Activated T-cell treated with anti-CD3 and anti-CD28 coated beads for 24 hours (primary cell): ENCODE results near the gene FYCO1.

ENCODE experiments used
- DNase-seq: peaks from one replicate; pipeline ENCODE4 v3.0.0-alpha.2; 2020; ENCODE audit warnings: low read depth

The FYCO1 gene

DNA sequence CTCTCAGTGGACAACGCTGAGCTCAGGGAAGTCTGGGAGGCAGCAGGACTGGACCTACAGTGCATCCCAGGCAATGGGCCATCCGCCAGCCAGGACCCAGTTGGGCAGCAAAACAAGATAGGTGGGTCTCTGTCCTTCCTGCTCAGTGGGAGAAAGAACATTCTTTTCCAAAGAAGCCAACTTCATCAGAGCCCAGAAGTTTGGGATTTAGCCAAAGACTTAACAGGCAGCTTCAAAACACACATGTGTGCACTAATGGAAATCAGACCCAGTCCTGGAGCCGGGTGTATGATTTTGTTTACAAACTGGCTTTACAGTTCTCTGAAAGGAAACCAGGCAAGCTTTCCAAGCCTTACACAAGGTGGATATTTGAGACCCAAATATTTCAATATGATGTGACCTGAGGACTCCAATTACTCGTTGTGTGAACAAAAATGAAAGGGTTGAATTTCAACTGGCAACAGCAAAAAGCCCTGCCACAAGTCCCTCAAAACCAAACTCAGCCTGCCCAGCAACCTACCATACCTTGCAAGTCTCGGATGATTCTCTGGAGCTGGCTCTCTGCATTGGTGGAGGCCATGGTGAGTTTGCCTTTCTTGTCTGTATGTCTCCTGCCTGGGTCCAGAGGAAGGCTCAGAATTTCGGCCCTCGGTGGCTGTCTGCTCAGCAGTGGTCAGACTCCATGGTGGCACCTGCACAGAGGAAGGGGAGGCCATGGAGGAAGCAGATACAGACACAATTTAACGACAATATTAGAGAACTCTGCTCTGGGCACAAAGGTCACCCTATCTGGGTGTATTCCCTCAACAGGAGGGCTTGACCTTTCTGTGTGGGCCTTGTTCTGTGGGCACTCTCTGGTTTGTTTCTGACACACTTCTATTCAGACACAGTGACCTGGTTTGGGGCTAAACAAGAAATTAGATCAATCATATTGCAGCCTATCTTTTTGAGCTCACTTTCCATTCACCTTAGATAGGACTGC lies 11.0 kb downstream of the FYCO1 start:
- DNase-seq: no peak

DNA sequence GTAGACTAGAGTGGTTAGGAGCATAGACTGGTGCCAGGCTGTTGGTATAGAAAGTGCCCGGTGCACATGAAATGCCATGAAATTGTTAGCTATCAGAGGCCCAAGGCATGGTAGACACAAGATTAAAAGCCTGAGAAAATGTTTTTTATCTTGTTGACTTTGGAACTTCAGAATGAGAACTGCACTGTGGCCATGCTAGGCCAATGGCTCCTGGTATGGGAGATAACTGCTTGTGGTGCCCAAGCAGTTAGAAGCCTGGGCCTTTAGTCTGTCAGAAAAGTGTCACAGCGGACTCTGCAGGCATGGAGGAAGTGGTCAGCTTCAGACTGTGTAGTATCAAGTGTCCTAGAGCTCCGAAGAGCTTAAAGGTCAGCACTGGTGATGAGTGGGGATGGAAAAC lies 11.9 kb downstream of the FYCO1 start:
- DNase-seq: no peak

DNA sequence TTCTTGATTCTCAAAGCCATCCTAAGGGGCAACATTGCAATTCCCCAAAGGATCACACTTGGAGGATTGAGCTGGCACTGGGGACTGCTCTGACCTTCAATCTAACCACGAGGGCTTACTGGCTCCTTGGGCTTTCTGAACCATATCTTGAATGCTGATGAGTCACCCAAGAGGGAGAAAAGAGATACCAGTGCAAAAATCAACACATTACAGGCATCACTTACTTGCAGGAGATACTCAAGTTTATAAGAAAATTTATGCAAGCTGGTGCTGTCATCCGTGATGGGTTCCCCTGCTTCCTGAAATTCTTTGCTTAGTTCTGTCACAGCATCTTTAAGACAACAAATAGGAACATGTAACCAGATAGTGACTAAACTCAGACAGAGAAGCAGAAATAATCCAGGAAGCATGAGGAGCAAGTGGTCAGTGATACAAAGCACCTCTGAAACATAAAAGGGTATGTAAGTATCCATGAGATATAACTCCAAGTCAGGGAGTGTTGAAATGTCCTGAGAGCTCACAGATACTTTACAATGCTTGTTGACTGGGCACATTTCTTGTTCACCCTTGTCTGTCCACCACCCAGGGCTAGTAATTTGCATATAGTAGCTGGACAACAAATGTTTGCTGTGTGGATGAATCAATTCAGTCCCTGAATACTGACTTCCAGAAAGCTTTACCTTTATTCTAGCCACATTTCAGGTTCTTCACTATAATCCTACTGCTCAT lies 14.1 kb downstream of the FYCO1 start:
- no peak for DNase-seq

DNA sequence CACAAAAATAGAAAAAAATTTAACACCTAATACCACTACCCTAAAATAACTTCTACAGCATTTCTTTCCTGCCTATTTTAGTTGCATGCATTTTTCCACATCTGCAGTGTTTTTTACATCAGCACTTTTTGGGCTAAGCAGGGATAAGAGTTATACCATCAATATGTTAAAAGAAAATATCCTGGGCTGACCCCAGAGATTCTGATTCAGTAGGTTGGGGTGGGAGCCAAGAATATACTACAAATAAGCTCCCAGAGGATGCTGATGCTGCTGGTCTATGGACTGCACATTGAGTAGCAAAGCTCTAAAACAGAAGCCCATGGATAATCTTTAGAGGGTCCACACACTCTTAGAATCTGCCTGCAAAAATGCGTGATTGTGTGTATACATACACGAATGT lies 14.8 kb downstream of the FYCO1 start:
- no peak for DNase-seq

DNA sequence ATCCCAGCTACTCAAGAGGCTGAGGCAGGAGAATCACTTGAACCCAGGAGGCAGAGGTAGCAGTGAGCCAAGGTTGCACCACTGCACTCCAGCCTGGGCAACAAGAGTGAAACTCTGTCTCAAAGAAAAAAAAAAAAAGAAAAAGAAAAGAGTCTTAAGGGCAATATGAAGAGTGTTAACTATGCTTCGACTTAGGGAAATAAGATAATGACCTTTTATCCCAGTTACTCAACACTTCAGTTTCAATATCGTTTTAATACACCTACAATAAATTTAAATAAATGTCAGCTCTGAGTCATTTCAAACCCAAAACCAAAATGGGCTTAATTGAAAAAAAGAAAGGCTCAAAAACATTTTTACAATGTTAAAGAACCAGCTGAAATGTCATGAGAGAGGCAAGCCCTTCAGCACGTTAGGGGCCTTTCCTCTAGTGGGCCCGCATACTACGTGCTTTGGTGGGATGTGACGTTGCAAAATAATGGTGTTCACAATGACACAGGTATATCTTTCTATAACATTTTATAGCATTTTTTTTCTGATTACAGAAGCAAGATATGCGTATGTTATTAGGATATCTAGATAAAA lies 15.3 kb downstream of the FYCO1 start:
- no peak for DNase-seq

DNA sequence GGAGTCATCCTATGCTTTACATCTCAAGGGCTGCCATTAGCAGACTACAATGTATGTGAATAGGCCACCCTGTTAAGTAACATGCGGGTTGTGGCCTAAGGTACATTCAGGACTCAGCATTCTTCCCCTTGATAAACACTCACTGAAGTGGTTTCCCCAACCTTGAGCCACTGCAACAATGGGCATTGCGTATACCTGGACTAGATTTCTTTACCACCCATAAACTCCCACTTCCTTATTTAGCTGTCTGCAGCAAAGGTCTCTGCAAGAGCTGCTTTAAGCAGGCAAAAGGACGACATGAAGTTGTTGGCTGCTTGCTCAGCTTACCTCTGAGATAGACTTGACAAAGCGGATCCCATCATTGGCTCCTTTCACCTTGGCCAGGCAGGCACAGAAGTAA lies 16.2 kb downstream of the FYCO1 start:
- DNase-seq: no peak

DNA sequence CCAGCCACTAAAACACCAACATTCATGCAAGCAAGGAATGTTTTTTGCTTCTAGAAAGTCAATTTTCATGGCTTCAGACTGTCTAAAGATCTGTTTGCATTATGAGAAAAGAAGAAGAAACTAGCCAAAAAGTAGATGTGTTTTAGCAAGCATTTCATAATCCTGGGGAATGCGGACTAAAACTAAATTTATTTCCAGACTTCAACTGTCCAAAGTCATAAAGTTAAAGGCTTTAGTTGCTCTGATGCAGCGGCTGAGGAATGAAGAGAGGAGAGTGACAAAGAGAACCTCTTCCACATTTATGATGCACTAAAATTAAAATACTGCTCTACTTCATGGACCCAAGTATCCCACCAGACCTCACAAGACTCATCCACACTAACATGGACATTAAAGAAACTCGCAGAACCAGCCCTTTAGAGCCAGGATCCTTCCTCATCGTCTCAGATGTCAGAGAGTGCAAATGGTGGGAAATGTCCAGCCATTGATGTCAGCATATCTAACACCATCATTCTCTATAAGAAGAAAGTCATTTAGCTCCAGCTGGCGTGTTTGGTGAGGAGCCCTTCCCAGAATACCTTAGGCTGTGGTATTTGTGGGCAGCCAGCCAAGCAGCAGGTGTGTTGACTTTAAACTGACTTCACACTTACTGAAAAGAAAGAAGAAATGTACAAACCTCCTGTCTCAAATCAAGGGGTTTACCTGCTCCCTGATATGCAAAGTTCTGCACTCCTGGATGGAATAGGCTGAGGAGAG lies 17.4 kb downstream of the FYCO1 start:
- no peak for DNase-seq

DNA sequence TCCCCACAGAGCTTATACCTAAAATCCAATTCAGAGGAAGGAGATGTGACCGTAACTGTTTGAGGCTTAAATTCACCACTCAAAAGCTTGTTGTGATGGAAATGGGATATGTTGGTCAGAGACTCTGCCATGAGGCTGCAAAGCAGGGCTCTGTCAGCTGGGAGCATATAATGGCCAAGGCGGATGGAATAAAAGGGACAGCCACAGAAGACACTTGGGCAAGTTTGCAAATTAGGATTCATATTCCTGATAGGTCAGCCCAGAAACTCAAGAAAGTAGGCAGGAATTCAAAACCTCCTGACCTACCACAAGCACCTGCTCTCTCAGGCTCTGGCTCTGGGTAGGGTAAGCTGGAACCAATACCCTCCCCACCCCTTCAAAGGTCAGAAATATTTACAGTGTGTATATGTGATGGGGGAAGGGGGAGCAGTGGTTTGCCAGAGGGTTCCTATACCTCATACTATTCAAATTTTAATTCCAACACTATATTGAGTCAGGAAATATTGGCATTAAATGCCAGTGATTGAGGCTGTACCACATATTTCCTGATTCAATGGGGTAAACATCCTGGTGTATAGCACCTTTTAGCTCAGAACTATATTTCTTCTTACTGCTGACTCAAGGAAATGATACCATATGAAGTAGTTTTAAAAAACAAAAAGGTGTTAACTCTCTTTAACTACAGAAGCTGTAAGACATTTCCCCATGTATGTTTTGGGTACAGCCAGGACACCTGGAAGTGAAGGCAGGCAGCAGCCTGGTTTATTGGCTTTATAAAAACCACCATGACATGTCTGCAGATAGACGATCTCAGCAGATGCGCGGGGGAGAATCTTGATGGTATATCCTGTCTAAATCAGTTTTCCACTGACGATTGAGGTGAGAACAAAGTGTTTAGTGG lies 19.2 kb downstream of the FYCO1 start:
- no peak for DNase-seq

DNA sequence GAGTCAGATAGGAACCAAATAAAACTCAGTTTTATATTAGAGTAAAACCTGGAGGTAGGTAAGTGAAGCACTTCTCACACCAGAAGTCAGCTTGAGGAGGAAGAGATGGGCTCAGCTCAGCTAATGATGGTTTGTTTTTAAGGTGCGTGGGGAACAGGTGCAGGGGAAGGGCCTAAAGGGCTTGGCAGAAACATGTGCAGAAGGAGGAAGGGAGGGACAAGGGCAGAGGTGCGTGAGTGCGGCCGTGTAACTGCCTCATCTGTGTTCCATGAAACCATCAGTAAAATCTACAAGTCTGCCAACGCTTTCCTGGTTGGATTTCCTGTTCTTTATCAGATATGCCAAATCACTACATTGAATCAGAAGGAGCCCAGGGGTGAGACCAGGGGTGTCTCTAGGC lies 19.9 kb downstream of the FYCO1 start:
- DNase-seq: no peak

DNA sequence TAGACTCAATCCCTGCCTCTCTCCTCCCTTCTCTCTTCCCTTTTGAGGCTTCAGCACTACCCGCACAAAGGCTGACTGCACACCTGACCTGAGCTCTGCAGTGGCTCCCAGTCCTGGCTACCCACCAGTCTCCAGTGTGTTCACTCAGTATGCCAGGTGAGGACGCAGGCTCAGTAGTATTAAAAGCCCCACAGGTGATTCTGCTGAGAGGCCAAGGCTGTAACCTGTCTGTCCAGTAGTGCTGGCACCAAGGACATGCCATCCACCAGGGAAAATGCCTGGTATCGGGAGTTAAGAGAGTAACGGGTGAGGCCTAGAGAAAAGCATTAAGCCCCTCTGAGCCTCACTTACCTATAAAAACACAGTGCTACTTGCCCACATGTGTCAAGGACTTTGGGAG lies 20.9 kb downstream of the FYCO1 start:
- no peak for DNase-seq

DNA sequence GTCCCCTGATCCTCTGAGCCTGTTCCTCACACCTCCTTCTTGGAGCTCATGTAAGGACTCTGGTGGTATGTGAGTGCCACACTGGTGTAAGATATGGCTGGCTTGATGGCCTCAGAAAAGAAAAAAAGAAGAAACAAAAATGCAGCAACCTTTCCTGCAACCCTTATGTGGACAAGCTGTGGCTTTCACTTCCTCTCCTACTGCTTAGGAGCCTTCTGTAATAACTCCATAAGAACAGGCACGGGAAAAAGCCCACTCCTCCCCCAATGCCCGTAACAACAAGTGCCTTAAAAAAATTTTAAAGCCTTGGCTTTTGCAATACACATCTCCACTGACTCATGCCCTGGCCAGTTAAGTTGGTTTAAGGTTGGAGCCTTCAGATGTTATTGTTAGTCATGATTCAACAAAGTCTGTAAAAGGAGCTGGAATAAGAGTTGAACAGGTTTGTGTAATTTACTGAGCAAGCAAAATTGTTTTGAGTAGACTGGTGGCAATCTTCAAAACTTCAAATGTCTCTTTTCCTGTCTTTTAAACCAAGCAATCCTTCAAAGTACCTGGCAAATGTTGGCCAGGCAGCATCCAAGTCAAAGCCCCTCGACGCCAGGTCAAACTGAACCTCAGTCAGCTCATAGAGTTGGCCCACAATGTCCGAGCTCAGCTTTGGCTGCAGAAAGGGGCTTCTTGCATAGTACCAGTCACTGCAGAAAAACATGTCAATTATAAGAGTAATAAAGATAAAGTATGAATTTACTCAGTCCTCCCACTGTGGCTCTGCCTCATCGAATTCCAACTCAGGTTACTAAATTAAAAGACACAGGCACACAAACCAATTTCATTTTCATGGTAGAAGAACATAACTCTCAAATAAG lies 22.9 kb downstream of the FYCO1 start:
- no peak for DNase-seq

DNA sequence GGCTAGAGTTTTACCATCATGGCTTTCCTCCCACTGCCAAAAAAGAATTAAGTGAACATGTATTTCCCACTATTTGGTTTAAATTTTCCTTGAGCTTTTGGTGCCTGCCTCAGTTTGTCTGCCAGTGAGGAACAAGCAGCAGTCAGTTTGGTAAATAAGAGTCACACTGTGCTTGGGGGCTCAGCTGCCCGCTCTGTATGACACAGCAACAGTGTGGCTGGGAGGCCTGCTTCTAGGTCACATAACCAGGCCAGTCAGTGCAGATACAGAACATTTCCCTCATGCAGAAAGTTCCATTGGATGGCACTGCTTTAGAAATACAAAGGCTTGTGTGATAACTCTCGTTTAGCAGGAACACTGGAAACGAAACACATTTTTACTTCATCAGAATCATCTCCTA lies 25.7 kb downstream of the FYCO1 start:
- DNase-seq: no peak

DNA sequence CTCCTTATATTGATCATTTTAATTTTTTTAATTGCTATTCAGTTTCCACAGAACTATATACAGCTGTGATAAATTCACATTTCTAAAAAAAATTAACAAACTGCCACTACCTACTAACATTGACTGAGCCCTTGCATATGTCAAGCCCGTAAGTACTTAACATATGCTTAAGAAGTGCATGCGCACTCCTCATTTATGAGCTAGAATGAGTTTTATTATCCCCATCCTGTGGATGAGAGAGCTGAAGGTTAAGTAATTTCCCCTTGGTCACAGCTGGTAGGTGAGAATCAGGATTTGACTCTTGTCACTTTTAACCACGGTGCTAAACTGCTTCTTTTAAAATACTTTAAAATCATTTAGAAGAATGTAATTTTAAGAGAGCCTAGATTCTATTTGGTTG lies 26.5 kb downstream of the FYCO1 start:
- no peak for DNase-seq

DNA sequence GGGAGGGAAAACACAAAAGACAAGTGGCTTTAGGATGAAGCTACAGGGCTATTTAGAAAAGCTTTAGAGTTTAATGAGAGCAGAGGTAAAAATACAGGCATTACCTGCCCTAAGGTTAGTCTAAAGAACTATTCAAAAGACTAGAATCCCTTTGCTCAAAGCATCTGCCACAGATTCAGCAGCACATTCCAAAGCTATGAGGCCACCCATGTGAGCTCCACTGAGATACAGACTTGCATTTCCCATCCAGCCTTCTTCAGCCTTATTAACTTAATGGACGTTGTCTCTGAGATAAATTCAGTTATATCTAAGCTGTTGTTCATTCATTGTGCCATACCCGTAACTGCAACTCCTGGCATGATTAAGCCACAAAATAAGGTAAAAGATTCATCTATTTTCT lies 26.9 kb downstream of the FYCO1 start:
- no peak for DNase-seq

DNA sequence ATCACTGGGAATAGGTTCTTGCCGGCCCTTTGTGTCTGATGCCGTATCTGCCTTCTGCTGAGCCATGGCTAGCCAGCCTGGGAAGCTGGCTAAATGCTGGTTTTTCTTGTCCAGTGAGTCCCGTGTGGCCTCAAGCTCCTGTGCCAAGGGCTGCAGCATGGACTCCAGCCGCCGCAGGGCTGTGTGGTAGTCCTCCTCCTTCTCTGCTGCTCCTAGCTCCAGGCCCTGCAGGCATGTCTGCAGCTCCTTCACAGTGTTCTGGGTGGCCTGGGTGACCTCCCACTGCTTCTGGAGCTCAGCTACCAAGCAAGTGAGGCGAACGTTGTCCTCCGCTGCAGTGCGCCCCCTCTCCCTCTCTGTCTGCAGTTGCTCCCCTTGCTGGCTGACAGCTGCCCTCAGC lies 27.5 kb downstream of the FYCO1 start:
- DNase-seq: no peak

DNA sequence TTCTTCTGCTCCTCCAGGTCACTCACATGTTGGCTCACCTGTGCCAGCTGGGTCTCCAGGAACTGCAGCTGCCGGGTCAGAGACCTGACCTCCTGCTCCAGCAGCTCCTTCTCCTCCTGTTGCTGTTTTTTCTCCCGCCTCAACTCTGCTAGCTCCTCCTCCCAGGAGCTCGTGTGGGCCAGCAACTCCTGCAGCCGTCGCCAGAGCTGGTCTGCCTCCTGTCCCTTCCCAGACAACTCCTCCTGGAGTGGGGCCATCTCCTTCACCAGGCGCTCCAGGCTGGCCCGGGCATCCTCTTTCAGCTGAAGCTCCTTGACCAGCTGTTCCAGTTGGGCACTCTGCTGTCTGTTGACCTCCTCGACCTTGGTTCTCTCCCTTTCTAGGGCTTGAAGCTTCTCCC lies 27.9 kb downstream of the FYCO1 start:
- DNase-seq: no peak

DNA sequence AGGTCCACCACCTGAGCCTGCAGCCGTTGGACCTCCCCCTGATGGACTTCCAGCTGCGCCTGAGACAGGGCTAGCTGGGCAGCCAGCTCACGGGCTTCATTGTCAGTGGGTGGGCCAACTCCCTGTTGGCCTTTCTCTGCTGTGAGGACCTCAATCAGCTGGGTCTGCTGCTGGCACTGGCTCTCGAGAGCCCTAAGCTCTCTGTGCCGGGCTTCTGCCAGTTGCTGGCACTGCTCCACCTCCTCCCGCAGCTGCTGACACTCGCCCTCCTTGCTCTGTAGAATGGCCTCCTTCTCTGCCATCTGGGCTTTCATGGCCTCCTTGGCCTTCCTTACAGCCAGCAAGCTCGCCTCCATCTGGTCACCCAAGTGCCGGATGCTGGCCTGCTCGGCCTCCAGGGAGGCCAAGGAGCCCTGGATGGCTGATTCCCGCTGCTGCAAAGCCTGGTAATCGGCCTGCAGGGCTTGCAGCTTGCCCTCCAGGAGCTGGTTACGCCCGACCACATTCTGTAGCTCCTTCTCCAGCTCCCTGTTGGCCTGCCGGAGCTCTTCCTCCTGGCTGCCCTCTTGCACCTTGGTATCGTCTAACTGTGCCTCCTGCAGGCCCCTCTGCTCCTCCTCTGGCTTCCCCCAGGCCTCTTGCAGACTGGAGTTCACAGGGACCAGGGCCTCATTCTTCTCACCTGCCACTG lies 28.5 kb downstream of the FYCO1 start:
- DNase-seq: no peak

DNA sequence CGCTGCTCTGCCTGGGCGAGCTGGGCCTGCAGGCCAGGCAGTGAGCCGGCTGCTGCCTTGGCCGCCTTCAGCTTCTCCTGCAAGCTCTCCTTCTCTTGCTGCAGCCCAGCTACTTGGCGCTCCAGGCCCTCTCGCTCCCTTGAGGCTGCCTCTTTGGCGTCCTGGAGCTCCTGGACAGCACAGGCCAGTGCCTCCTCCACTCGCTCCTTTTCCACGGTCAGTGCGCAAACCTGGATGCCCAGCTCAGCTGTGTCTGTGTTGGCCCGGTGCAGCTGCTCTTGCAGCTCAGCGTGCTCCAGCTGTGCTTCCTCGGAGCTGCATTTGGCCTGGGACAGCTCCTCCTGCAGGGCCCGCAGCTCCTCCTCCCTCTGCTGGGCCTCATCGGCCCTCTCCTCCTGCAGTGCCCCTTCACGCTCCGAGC lies 29.2 kb downstream of the FYCO1 start:
- DNase-seq: no peak

DNA sequence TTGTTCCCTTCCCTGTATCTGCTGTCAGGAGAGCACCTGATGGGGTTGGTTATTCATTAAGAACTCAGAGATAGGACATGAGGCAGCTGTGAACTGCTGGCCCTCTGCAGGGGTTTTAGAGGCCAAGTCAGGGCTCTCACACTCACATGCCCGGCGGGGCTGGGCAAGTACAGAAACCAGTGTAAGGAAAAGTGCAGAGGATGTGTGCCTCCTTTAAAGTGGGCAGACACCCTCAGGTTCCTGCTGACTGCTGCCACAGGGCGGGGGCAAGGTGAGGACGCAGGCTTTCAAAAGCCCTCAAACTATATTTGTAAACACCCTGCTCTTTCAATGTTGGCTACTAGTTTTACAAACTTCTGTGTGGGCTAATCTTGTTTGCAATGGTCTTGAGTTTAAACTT lies 30.0 kb downstream of the FYCO1 start:
- DNase-seq: no peak

DNA sequence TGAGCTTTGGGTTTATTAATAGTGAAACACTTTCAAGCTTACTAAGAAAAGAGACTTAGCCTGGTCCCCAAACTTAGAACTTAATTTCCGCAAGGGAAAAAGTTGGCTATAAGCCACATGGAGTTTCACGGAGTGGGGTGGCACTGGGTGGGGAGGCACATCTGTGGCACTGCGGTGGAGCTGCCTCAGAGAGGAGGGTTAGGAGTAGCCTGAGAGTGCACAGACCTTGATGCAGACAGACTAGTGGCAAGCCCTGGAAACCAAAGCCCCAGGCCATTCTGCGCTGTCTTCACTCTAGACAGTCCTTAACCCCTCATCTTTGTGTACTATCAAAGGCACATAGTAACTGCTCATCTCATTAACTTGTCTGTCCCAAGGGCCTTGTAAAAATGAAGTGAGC lies 30.4 kb downstream of the FYCO1 start:
- DNase-seq: no peak
